Left hindlimb (tissue), 1 donor: Measurements from ENCODE around the gene SLC25A34.

ENCODE experiments used
- DNase-seq: peaks from one replicate; pipeline ENCODE4 v3.0.0-alpha.2; 2018

Gene SLC25A34

GRCh38 chr1:15777909-15778707 lies 42.0 kb downstream of the SLC25A34 start:
- DNase-seq = no peak

GRCh38 chr1:15785683-15786082 lies 49.6 kb downstream of the SLC25A34 start:
- no peak for DNase-seq

DNA sequence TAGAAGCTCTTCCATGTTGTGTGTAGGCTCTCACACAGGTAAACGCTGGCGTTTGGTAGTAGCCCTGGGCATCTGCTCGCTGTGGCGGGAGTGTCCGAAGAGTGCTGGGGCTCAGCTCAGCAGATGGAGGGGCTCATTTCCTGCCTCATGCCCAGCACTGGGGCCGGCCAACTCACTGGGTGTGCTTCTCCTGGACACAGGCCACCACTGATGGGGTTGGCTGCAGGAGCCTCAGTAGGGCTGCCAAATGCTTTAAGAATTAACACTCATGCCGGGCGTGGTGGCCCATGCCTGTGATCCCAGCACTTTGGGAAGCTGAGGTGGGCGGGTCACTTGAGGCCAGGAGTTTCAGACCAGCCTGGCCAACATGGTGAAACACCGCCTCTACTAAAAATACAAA lies 50.5 kb downstream of the SLC25A34 start:
- no peak for DNase-seq

GRCh38 chr1:15788624-15789301 lies 52.7 kb downstream of the SLC25A34 start:
- DNase-seq = no peak
